Stomach (tissue), 9 donors: ENCODE results near the gene HMGXB3. TPM values are rescaled to one million over a fixed set of nuclear protein-coding genes. Genes with fewer than 3 reads are reported as not detected.
"Not testable (repeated sequence)": the region's sequence is repeated elsewhere in the genome, so short reads cannot be mapped to it uniquely, and the experiment has no call there.

Source experiments
- DNase-seq, 2 donors: peaks; one replicate each; pipeline versions ENCODE4 v3.0.0 to v3.0.0-alpha.2; 2013 to 2019
- H3K27ac ChIP-seq, 5 donors: fragments of 200-600 bp in 4 of 5; sonication (generic) in 4 of 5; one replicate each; pipeline ENCODE4 v1.5.1; 2013 to 2019; ENCODE audit warnings: mild to moderate bottlenecking in 1 of 5, moderate library complexity in 1 of 5
- H3K27me3 ChIP-seq, 3 donors: fragments of 200-600 bp; sonication (generic); one replicate each; pipeline ENCODE4 v1.5.1; 2017 to 2019; ENCODE audit warnings: mixed run types in 1 of 3
- H3K36me3 ChIP-seq, 4 donors: fragments of 200-600 bp; sonication (generic); 1 replicate in 3 of 4; 2 replicates in 1 of 4; pipeline ENCODE4 v1.5.1; 2016 to 2019
- H3K4me1 ChIP-seq, 4 donors: fragments of 200-600 bp; sonication (generic); one replicate each; pipeline ENCODE4 v1.5.1; 2016 to 2019
- H3K4me3 ChIP-seq, 4 donors: fragments of 200-600 bp; sonication (generic) in 3 of 4; one replicate each; pipeline ENCODE4 v1.5.1; 2016 to 2019; ENCODE audit warnings: mild to moderate bottlenecking in 1 of 4
- H3K9me3 ChIP-seq, 4 donors: fragments of 200-600 bp; sonication (generic); one replicate each; pipeline ENCODE4 v1.5.1; 2016 to 2019
- EP300 ChIP-seq: sonication (generic); formaldehyde crosslinking; IDR thresholded peaks from one replicate; pipeline ENCODE4 v1.6.1; 2017; ENCODE audit warnings: antibody characterized with exemption
- POLR2A ChIP-seq, 4 donors: fragments of 450-650 bp; IDR thresholded peaks; one replicate each; pipeline ENCODE4 v1.6.1; 2016; ENCODE audit warnings: antibody characterized with exemption in 4 of 4, control low read depth in 2 of 4, mild to moderate bottlenecking in 1 of 4, moderate library complexity in 1 of 4
- POLR2AphosphoS5 ChIP-seq, 3 donors: sonication (generic); formaldehyde crosslinking; IDR thresholded peaks; one replicate each; pipeline ENCODE4 v1.6.1; 2016; ENCODE audit warnings: antibody characterized with exemption in 3 of 3
- WGBS, 5 donors: extraction: QIAGEN DNeasy Blood & Tissue Kit in 3 of 5; methylation state at CpG; one replicate each; pipeline versions ENCODE4 v1.1.5 to v1.1.7; 2013 to 2018; 5-methylcytosine and 5-hydroxymethylcytosine counted together
- intact Hi-C: fragments of 100-400 bp; cut with DNase I; formaldehyde crosslinking; loops from one replicate; pipeline ENCODE4 v1.15.1; 2023; ENCODE audit warnings: low total_unique reads
- polyA plus RNA-seq, 3 donors: library from polyadenylated mRNA; stranded (reverse); fragments of 200-250 nt; gene quantifications; one replicate each; pipeline ENCODE4 v1.2.3, GENCODE V29; 2013
- total RNA-seq, 5 donors: library from RNA; depleted of rRNA; stranded (reverse); fragments of >200 nt; gene quantifications; one replicate each; pipeline versions ENCODE4 v1.1.0 to v1.2.3, GENCODE V29; 2014 to 2016
- TF ChIP-seq, protein P1 (sequence below), 7 experiments: fragments of 450-650 bp in 4 of 7; fragments of 200-600 bp in 3 of 7; sonication (generic) in 3 of 7; IDR thresholded peaks; one replicate each; pipeline ENCODE4 v1.5.1; 2016 to 2019; ENCODE audit warnings: antibody characterized with exemption in 7 of 7, control low read depth in 2 of 7, mild to moderate bottlenecking in 1 of 7
- donor health status: healthy with polysubstance abuse.
- donor health status: Bipolar disorder and iron deficiency.
- donor health status: healthy.

HMGXB3 gene
- total and polyA plus RNA-seq, 8 donors = 7.9 to 90.6 (median 32.6) TPM

DNA sequence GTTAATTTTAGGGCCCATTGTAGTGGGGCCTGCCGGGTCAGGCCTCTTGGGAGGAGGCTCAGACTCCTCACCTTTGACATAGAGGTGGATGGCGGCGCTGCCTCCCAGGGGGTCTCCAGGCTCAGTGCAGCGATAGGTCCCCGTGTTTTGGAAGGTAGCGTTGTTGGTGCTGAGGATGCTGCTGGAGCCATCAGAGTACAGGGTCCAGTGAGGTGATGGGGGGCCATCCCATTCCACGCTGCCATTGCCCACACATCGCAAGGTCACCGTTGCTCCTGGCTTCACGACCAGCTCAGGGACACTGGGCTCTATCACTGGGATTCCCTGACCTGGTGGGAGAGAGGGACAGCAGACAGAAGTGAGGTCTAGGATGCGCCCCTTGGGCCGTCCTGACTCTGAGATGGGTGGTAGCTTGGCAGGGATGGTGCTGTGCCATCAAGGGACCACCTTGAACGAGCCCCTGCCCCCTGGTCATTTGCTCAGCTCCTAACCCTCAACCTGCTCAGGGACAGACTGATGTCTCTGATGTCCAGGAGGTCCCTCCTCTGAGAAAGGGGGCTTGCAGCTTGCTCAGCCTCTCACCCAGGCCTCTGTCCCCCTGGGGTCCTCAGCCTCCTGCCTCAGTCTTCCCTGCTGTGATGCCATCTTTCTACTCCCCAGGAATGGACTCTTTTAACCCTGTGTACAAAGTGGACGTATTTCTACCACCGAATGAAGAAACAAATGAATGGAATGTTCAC, 80.3 kb downstream of the HMGXB3 start:
- H3K4me3 ChIP-seq = no peak overlapping the region
- H3K36me3 ChIP-seq = no peaks in the 10 kb centered on the region
- H3K9me3 ChIP-seq = no peaks in the 10 kb centered on the region
- intact Hi-C loops = no loop called here
- TF ChIP-seq EP300 = no peak
- TF ChIP-seq POLR2AphosphoS5 (IDR thresholded peaks at IDR 0.05) = no peak
- TF ChIP-seq, protein P1, sequence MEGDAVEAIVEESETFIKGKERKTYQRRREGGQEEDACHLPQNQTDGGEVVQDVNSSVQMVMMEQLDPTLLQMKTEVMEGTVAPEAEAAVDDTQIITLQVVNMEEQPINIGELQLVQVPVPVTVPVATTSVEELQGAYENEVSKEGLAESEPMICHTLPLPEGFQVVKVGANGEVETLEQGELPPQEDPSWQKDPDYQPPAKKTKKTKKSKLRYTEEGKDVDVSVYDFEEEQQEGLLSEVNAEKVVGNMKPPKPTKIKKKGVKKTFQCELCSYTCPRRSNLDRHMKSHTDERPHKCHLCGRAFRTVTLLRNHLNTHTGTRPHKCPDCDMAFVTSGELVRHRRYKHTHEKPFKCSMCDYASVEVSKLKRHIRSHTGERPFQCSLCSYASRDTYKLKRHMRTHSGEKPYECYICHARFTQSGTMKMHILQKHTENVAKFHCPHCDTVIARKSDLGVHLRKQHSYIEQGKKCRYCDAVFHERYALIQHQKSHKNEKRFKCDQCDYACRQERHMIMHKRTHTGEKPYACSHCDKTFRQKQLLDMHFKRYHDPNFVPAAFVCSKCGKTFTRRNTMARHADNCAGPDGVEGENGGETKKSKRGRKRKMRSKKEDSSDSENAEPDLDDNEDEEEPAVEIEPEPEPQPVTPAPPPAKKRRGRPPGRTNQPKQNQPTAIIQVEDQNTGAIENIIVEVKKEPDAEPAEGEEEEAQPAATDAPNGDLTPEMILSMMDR (IDR thresholded peaks at IDR 0.05) = no peak
- peak in 1 of 2 donors; percentile 16 for DNase-seq
- no peak overlapping the region for H3K27ac ChIP-seq
- WGBS, 5 donors = 72 to 93% (median 85%) methylated on average over 5 to 15 of the region's 15 CpGs
- H3K4me1 ChIP-seq = peaks cover 0 to 11% (median 0%) of the 10 kb centered on the region in 4 donors
- no peaks in the 10 kb centered on the region for H3K27me3 ChIP-seq

DNA sequence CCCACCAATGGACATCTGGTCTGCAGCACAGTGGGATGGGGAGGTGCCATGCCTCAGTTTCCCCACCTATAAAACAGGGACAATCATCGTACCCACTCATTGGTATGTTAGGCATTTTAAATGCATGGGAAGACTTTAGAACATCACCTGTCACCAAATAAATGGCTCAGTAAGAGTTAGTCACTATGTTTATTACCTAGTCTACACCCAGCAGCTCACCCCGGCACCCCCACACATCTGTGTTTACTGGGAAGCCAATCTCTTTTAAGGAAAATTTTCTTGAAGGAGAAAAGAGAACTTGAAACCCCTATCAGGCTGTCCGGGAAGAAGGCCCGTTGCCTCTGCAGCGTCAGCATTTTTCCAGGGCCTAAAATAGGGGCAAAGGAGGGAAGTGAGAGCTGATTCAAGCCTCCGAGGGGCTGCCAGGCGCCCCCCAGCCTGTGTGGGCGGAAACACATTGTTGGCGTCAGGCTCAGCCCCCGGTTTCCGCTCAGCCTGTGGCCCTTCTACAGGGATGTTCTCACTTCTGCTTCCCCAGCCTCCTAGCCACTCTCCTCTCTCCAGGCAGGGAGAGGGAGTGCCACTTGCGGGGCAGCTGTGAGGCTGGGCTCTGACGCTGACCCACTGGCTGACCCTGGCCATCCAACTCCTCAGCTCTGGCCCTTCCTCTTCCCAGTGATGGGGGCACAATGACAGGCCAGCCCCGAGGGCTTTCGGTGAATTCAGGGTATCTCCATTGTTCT, 81.2 kb downstream of the HMGXB3 start:
- Histone ChIP-seq H3K4me1 (peaks cover 0 to 11% (median 0%) of the 10 kb centered on the region in 4 donors), H3K9me3 (no peaks in the 10 kb centered on the region), H3K27ac (peak overlapping the region in 1 of 5 donors; percentile 55), H3K36me3 (no peaks in the 10 kb centered on the region), H3K27me3 (peaks cover 0 to 7% (median 0%) of the 10 kb centered on the region in 3 donors), H3K4me3 (no peak overlapping the region)
- TF ChIP-seq EP300 = no peak
- DNase-seq = peak; percentile 30 to 80
- 34 to 56% (median 46%) methylated on average over 15 of the region's 15 CpGs for WGBS, 5 donors
- intact Hi-C loops = no loop called here

DNA sequence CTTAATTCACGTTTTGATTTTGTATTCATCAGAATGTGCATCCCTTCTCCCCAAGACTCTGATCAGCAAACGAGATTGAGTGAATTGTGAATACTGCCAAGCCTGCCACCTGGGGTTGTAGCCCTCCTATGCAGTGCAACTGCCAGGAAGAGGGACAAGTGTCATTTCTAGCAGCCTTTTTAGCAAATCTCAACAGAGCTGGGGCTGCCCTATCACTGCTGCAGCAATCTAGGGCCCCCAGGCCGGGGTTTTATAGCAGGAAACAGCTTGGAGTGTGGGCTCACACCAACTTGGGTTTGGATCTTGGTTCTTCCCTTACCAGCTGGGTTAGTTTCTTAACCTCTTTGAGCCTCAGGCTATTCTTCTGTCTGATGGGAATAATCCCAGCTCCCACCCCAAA, 81.8 kb downstream of the HMGXB3 start:
- peaks cover 0 to 7% (median 0%) of the 10 kb centered on the region in 3 donors for H3K27me3 ChIP-seq
- no peaks in the 10 kb centered on the region for H3K36me3 ChIP-seq
- peak overlapping the region in 2 of 5 donors; percentile 33 to 55 for H3K27ac ChIP-seq
- intact Hi-C loops = no loop called here
- TF ChIP-seq POLR2A (IDR thresholded peaks at IDR 0.05) = no peak
- no peak for TF ChIP-seq POLR2AphosphoS5 (IDR thresholded peaks at IDR 0.05)
- TF ChIP-seq, protein P1 (IDR thresholded peaks at IDR 0.05) = no peak
- no peak for TF ChIP-seq EP300
- DNase-seq = peak in 1 of 2 donors; percentile 20
- H3K4me1 ChIP-seq = peaks cover 0 to 11% (median 0%) of the 10 kb centered on the region in 4 donors
- H3K9me3 ChIP-seq = no peaks in the 10 kb centered on the region
- no peak overlapping the region for H3K4me3 ChIP-seq
- WGBS, 5 donors = 50 to 56% (median 54%) methylated on average over 3 of the region's 3 CpGs

DNA sequence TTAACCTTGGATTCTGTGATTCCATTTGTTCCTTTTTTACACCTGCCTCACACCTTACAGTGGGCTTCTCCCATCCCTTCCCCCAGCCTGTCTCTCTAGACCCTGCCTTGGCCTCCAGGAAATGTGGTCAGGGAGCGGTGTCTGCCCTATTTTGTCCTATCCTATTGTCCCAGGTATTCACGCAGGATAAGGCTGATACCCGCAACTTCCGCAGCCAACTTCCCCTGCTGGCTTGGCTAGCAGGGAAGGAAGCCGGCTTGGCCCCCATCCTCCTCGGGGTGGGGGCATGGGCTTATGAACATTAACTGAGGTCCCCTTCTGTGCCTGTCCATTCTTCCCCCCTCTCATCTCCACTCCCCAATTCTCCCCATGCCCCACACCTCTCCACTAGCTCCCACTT, 82.3 kb downstream of the HMGXB3 start:
- Histone ChIP-seq H3K9me3 (no peaks in the 10 kb centered on the region), H3K36me3 (no peaks in the 10 kb centered on the region), H3K4me3 (no peak overlapping the region), H3K27me3 (peaks cover 0 to 7% (median 0%) of the 10 kb centered on the region in 3 donors), H3K27ac (peak overlapping the region in 2 of 5 donors; percentile 33 to 55), H3K4me1 (peaks cover 0 to 11% (median 0%) of the 10 kb centered on the region in 4 donors)
- peak in 1 of 2 donors; percentile 20 for DNase-seq
- TF ChIP-seq EP300 (no peak), POLR2AphosphoS5 (IDR thresholded peaks at IDR 0.05) (no peak), POLR2A (IDR thresholded peaks at IDR 0.05) (no peak)
- TF ChIP-seq, protein P1 (IDR thresholded peaks at IDR 0.05) = no peak
- 63 to 82% (median 77%) methylated on average over 6 of the region's 6 CpGs for WGBS, 5 donors
- intact Hi-C loops = no loop called here

DNA sequence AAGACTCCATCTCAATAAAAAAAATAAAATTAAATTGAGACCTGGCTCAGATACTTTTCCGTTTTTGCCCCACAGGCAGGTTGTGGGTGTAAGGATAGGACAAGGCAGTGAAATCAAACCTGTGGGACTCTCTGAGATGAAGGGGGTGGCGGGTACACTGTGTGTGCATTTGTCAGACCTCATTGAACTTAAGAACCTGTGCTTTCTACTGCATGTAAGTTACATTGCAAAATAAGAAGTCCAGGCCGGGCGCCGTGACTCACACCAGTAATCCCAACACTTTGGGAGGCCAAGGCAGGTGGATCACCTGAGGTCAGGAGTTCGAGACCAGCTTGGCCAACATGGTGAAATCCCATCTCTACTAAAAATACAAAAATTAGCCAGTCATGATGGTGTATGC, 84.2 kb downstream of the HMGXB3 start:
- Histone ChIP-seq H3K4me1 (peaks cover 0 to 11% (median 0%) of the 10 kb centered on the region in 4 donors), H3K4me3 (peak overlapping the region in 2 of 4 donors; percentile 16 to 21)
- DNase-seq = peak in 1 of 2 donors; percentile 19
- H3K27ac ChIP-seq, intact Hi-C loops, H3K27me3 ChIP-seq, H3K9me3 ChIP-seq, H3K36me3 ChIP-seq: not testable (repeated sequence)
- WGBS, 5 donors = 88 to 96% (median 93%) methylated on average over 6 of the region's 6 CpGs
